HUDEP-2 (cell line): ENCODE results near the gene DNM3.

ENCODE experiments used
- DNase-seq, 76 experiments: peaks; one replicate each; lab custom pipeline; 2025; ENCODE audit not compliant: unreplicated experiment in 76 of 76; lab: John Stamatoyannopoulos, UW

DNM3 gene

DNA sequence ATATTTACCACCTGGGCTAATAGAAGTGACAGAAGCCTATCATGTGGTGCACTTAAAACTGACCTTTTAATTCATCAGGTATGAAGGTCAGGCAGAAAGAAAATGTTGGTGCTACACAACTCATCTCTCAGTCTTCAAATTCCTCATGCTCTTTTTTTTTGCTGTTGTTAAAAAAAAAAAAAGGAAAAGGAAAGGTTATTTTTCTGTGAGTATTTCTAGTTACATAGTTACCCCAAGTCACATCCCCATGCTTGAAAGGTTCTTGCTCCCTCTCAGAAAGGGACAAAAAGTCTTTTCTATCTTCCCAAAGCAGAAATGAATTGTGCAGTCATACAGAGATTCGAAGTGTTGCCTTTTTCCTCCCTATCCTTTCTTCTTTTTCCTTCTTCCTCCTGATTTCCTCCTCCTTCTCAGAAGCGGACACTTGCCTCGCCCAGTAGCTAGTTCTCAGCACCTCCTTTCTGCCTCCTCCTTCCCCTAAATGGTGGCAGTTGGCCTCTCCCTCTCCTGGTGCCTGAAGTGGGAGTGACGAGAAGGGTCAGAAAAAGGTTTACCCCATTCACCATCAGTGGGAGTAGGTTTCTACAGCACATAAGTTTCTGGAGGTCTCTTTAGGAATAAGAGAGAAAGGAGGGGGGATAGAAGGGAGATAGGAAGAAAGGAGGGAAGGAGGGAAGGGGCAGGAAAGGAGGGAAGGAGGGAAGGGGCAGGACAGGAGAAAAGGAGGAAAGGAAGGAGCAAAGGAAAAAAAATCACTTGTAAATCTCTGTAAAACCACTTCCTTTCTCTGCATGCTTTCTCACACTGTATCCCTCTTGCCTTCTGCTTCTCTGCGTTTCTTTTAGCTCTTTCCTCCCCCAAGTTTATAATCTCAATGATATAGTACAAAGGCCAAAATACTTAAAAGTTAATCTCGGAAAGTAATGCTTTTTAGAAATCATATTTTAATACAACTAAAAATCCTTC is 558.7 kb downstream of the DNM3 start:
- no peak for DNase-seq

DNA sequence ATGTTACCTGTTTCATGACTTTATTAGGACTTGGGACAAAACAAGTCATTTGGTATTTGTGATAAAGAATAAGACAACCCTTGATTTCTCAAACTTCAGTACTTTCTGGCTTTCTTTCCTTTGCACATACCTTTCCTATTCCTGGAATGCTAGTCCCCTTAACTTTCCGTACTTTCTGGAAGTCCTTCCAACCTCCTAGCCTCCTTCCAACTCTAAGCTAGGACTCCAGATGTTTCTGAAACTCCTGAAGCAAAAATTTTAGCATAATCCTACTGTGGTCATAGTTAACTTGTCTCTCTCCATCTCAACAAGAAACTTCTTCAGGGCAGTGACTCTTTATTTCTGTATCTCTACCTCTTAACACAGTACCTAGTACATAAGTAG is 559.4 kb downstream of the DNM3 start:
- DNase-seq = no peak

DNA sequence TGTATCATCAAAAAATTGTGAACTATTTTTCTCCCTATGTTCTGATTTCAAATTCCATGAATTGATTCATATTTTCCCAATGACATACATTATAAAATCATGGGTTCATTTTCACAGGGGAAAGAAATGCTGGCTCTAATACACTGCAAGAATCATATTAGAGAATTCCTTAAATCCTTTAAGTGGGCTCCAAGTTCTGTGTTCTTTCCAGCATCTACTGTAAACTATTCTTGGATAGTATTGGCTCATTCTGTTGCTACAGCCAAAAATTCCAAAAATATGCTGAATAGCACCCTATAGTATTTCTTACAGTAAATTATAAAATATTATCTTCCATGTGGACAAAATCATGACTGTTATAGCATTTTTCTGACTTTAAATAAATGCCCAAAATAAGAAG is 560.2 kb downstream of the DNM3 start:
- no peak for DNase-seq

GRCh38 chr1:172401892-172402291 is 560.6 kb downstream of the DNM3 start:
- DNase-seq = peak in 59 of 76 experiments; percentile 2 to 78 (median 31)

DNA sequence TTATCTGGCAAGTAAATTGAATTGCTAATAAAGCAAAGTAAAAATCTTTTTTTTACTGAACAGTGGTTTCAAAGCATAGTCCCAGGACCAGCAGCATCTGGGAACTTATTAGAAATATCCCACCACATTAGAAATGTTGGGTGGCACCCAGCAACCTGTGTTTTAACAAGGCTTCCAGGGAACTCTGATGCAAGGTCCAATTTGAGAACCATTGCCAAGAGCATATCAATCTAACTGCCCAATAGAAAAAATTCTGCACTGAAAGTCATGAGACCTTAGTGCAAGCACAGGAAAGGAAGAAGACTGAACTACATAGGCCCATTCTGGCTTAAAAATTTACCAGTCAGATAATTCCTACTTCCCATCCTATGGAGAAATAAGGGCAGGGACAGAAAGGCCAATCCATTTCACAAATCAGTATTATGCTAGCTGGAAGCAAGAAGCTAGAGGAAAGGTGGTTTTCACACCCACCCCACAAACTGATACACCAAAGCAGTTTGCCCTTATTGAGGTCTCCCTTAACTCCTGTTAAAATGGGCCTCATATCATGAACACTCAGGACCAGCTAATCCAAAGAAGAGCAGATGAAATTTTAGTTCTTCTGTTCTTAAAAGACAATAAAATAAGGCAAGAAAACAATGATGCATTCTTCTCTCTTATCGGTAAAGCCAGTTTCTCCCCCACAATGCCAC is 561.7 kb downstream of the DNM3 start:
- DNase-seq = peak in 1 of 76 experiments; percentile 7

GRCh38 chr1:172404121-172404520 is 562.8 kb downstream of the DNM3 start:
- no peak for DNase-seq

GRCh38 chr1:172405912-172406311 is 564.6 kb downstream of the DNM3 start:
- DNase-seq = no peak

DNA sequence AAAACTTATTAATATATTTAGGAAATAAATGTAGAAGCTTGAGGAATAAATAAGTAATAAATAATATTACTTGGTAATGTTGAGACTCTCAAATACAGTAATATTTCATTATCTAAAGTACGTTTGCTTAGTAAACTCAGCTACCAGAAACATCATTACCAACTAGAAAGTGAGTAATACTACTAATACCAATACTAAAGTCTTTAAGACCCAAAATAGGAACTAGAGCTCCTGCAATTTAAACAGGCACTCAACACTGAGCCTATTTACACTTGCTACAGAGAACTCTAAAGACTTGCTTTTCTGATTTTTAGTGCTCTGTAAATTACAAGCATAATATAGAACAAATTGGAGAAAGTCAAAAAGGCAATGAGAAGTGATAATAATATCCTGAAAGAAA is 565.7 kb downstream of the DNM3 start:
- no peak for DNase-seq

DNA sequence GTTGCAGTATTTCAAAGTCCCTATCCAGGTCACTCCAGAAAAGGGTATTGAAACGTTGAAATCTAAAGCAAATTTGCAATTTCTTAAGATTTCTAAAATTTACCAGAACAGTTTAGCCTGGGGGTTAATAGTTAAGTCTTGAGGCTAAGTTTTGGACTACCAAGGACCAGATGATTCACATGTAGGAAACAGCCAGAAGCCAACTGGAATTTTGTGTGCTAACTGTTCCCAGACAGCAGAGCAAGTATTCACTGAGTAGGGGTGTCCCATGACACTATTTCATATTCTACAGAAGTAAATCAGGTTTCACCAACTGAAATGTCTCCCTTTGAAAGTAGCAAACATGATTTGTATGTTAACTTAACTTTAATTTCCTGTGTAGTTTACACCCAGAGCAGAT is 567.7 kb downstream of the DNM3 start:
- no peak for DNase-seq

GRCh38 chr1:172410027-172410426 is 568.7 kb downstream of the DNM3 start:
- no peak for DNase-seq

GRCh38 chr1:172411791-172412338 is 570.6 kb downstream of the DNM3 start:
- DNase-seq = no peak

GRCh38 chr1:172414331-172414730 is 573.0 kb downstream of the DNM3 start:
- DNase-seq = no peak

- DNase-seq = no peak
These were observed 575.3 kb downstream of the DNM3 start for GRCh38 chr1:172416496-172417035.

DNA sequence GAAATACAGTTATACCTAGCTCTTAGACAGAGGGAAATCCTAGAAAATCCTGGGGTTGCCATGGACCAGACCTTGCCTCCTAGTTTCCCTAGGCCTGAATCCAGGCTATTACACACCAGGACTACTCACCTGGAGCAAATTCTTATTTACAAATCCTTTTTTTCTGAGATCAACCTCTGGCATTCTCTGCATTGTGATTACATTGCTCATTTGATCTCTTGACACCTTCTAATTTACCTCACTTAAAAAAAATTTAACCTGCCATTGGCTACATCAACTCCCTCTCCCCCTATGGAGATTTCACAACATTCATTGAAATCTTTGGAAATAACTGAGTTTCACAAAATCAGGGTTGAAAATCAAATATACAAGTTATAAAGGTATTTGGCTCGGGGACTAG is 576.3 kb downstream of the DNM3 start:
- DNase-seq = no peak

DNA sequence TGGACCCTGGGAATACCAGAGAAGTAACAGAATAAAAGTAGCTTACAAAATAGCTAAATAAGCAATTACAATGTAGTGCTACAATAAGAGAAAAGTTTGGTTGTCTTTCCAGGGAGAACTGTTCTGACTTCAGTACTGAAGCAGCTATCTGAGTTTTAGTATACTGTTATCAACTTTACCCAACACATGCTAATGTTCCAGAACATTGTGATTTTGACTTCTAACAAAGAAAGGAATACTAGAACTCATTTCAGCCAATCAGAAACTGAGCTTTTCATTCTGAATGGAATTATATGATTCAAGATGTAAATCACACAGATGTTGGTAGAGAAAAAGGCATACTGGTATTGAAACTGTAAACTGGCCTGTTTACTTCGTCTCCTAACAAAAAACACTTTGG is 579.1 kb downstream of the DNM3 start, which contains the start of gene C1orf105:
Gene C1orf105, plus strand, starts transcription at position 301 of the 400 bp plus-strand sequence. CDS start 201 bp downstream, outside the sequence.
- no peak for DNase-seq

DNA sequence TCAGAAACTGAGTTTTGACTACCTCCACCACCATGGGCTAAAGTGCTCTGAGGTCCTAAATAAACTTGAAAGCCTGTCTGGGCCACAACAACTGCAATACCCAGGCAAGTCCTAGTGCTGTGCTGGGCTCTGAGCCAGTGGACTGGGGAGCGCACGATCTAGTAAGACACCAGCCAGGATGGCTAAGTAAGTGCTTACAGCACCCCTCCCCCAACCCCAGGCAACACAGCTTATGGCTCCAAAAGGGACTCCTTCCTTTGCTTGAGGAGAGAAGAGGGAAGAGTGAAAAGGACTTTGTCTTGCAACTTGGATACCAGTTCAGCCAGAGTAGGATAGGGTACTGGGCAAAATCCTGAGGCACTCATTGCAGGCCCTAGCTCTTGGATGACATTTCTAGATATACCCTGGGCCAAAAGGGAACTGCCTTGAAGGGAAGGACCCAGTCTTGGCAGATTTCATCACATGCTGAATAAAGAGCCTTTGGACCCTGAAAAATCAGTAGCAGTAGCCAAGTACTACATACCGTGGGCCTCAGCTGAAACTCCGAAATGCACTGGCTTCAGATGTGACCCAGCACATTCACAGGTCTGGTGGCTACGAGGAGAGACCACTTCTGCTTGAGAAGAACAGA is 580.8 kb downstream of the DNM3 start:
- DNase-seq = peak in 2 of 76 experiments; percentile 1 to 21

DNA sequence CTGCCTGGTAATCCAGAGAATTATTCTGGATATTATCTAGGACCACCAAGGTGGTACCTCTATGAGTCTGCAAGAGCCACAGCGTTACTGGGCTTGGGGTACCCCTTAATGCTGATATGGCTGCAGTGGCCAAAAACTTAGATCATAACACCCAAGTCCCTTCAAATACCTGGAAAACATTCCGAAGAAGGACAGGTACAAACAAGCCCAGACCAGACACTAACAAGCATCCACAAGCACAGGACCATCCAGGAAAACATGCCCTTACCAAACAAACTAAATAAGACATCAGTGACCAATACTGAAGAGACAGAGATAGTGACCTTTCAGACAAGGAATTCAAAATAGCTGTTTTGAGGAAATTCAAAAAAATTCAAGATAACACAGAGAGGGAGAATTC is 582.0 kb downstream of the DNM3 start:
- no peak for DNase-seq

DNA sequence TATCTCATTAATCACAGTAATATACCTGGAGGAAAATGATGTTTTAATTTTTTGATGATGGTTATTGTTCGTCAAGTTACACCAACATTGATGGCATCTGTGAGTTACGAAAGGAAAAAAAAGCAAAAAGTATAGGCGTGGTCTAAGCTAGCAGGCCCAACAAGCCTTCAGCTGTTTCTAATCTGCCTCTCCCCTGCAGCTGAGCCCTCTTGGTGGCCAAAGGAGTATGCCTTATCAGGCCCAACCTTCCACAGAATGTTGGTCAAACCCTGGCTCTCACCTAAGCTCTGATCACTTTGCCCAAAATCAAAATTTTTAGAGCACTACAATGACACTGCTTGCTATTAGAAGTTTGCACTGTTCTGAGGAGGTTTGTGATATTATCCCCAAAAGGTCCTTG is 584.0 kb downstream of the DNM3 start:
- peak in 63 of 76 experiments; percentile 4 to 80 (median 44) for DNase-seq

- no peak for DNase-seq
These were observed 585.9 kb downstream of the DNM3 start for GRCh38 chr1:172427191-172427590.

GRCh38 chr1:172429331-172430127 is 588.2 kb downstream of the DNM3 start:
- peak in 44 of 76 experiments; percentile 6 to 70 (median 37) for DNase-seq
